Measurements from ENCODE around the gene ANKRD24. TPM values are rescaled to one million over a fixed set of nuclear protein-coding genes. Genes with fewer than 3 reads are reported as not detected.
"Not testable (repeated sequence)": the region's sequence is repeated elsewhere in the genome, so short reads cannot be mapped to it uniquely, and the experiment has no call there.

Gene ANKRD24
- total RNA-seq, 4 donors from 2014 or later: 0.04 to 2.0 (median 0.44) TPM

DNA sequence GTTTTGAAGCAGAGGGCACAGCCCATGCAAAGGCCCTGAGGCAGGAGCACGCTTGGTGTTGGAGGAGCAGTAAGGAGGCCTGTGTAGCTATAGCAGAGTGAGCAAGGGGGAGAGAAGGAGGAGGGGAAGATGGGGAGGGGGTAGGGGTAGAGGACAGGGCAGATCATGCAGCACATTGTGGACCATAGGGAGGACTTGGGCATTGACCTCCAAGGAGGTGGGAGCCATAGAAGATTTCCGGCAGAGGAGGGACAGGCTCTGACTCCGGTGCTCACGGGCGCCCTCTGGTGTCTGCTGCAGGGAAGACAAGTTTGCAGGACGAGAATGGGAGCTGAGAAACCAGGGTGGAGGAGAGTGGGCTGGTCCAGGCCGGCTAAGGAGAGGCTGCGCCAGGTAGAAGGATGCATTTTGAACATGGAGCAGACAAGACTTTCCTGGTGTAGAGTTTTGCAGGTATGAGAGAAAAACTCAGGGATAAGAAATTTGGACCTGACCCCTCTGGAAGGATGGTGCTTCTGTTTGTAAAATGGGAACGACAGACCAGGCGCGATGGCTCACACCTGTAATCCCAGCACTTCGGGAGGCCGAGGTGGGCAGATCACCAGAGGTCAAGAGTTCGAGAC, 42.8 kb upstream of the ANKRD24 start:
- 25 to 31% methylated on average over 14 of the region's 14 CpGs for WGBS, 2 donors
- intact Hi-C loops (cut with DNase I): loop anchor here (10.0 kb wide), 2 partner anchors 85 to 155 kb away; partner anchors contain the start of gene EEF2
- Histone ChIP-seq H3K27me3 (peaks cover 0 to 1% (median 0%) of the 10 kb centered on the region in 4 donors), H3K4me1 (peaks cover 0 to 13% (median 6%) of the 10 kb centered on the region in 3 donors), H3K36me3 (no peaks in the 10 kb centered on the region), H3K9me3 (no peaks in the 10 kb centered on the region), H3K4me3 (no peak overlapping the region), H3K27ac (no peak overlapping the region)
- DNase-seq: no peak
- TF ChIP-seq, protein P1, sequence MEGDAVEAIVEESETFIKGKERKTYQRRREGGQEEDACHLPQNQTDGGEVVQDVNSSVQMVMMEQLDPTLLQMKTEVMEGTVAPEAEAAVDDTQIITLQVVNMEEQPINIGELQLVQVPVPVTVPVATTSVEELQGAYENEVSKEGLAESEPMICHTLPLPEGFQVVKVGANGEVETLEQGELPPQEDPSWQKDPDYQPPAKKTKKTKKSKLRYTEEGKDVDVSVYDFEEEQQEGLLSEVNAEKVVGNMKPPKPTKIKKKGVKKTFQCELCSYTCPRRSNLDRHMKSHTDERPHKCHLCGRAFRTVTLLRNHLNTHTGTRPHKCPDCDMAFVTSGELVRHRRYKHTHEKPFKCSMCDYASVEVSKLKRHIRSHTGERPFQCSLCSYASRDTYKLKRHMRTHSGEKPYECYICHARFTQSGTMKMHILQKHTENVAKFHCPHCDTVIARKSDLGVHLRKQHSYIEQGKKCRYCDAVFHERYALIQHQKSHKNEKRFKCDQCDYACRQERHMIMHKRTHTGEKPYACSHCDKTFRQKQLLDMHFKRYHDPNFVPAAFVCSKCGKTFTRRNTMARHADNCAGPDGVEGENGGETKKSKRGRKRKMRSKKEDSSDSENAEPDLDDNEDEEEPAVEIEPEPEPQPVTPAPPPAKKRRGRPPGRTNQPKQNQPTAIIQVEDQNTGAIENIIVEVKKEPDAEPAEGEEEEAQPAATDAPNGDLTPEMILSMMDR (IDR thresholded peaks at IDR 0.05): peak; percentile 71 to 85 (median 79)
- no peak for TF ChIP-seq POLR2A (IDR thresholded peaks at IDR 0.05)

DNA sequence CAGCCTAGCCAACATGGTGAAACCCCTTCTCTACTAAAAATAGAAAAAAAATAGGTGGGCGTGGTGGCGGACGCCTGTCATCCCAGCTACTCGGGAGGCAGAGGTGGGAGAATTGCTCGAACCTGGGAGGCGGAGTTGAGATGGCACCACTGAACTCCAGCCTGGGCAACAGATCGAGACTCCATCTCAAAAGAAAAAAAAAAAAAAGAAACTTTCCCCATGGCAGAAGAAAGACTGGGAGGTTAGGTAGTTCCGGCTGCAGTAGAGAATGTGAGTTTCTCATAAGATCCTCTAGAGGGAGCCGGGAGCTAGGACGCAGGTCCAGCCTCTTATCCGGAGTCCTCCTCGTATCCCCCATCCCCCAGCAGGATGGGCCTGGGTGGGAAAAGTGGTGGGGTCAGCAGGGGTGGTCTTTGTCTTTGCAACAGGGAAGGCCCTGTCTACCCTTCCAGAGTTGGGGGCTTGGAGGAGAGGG, 42.2 kb upstream of the ANKRD24 start:
- intact Hi-C loops (cut with DNase I): no loop called here
- Histone ChIP-seq H3K36me3 (no peaks in the 10 kb centered on the region), H3K27ac (no peak overlapping the region), H3K4me1 (peaks cover 0 to 12% (median 6%) of the 10 kb centered on the region in 3 donors), H3K27me3 (peaks cover 0 to 7% (median 0%) of the 10 kb centered on the region in 4 donors), H3K4me3 (no peak overlapping the region), H3K9me3 (no peaks in the 10 kb centered on the region)
- WGBS, 2 donors: 15 to 20% methylated on average over 12 of the region's 12 CpGs
- TF ChIP-seq, protein P1 (IDR thresholded peaks at IDR 0.05): peak; percentile 17 to 57 (median 42)
- no peak for TF ChIP-seq POLR2A (IDR thresholded peaks at IDR 0.05)
- DNase-seq: no peak

DNA sequence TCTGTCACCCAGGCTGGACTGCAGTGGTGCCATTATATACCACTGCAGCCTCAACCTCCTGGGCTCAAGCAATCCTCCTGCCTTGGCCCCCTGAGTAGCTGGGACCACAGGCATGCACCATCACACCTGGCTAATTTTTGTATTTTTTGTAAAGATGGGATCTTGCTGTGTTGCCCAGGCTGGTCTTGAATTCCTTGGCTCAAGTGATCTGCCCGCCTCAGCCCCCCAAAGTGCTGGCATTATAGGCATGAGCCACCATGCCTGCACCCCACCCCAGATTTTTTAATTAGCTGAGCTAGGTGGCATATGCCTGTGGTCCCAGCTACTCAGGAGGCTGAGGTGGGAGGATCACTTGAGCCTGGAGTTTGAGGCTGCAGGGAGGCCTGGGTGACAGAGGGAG, 39.6 kb upstream of the ANKRD24 start:
- H3K27ac ChIP-seq; H3K4me3 ChIP-seq; intact Hi-C loops (cut with DNase I); H3K36me3 ChIP-seq; DNase-seq; H3K9me3 ChIP-seq: not testable (repeated sequence)
- Histone ChIP-seq H3K4me1 (peaks cover 0 to 20% (median 6%) of the 10 kb centered on the region in 3 donors), H3K27me3 (peaks cover 0 to 22% (median 0%) of the 10 kb centered on the region in 4 donors)
- 100% methylated on average over 1 of the region's 1 CpG; no CpG with 5 or more reads in 1 of the 2 donors for WGBS, 2 donors

DNA sequence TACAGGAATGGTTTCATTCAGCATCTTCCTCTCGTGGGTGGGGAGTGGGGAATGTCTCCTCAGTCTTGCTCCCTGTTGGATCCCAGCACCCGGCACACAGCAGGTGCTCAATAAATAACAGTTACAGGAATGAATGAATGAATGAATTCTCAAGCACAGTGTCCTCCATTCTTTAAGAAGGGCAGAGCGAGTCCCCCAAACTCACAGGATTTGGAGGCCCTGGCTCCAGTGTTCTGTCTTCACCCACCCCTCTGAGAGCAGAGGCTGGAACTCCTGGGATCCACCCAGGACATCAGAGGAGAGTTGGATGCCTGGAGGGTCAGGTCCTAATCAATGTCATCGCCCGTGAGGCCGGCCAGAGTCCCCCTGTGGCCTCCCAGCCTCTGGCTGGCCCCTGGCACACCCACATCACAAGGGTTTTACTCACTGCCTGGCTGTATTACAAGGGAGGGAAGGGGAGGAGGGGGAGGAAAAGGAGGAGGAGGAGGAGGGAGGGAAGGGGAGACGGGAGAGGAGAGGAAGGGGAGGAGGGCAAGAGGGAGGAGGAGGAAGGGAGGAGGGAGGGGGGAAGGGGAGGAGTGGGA, 37.7 kb upstream of the ANKRD24 start:
- H3K27me3 ChIP-seq: peaks cover 0 to 32% (median 0%) of the 10 kb centered on the region in 4 donors
- no peaks in the 10 kb centered on the region for H3K9me3 ChIP-seq
- TF ChIP-seq, protein P1 (IDR thresholded peaks at IDR 0.05): no peak
- TF ChIP-seq POLR2A (IDR thresholded peaks at IDR 0.05): no peak
- H3K4me1 ChIP-seq: peaks cover 0 to 17% (median 6%) of the 10 kb centered on the region in 3 donors
- H3K36me3 ChIP-seq: no peaks in the 10 kb centered on the region
- WGBS, 2 donors: 33% methylated on average over 2 of the region's 7 CpGs; no CpG with 5 or more reads in 1 of the 2 donors
- H3K4me3 ChIP-seq: no peak overlapping the region
- H3K27ac ChIP-seq: peak overlapping the region in 2 of 4 donors; percentile 6 to 21
- intact Hi-C loops (cut with DNase I): no loop called here
- no peak for DNase-seq

DNA sequence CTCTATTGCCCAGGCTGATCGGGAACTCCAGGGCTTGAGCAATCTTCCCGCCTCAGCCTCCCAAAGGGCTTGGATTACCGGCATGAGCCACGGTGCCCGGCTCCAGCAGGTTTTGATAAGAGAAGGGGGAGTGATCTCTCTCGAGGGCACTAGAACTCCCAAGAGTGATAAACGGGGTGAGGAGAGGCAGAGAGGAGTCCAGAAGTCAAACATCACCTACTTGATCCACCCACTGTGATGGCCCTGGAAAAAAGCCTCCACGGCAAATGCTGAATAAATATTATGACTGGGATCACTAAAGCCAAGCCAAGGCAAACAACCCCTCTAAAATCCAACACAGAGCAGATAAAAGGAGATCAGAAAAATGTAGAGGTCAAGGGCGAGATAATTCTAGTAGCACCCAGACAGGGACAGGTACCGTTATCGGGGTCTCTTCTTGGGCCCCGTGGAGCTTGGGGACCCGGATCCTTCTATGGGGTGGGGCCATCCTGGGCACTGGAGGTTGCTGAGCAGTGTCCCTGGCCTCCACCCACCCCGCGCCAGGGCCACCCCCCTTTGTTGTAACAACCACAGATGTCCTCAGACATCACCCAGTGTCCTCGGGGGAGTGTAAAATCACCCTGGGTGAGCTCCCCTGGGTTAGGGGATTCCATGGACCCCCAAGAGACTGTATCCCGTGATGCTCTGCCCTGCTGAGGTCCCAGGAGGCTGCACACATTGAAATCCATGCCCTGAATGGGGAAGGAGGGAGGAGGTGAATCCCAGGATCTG, 32.8 kb upstream of the ANKRD24 start:
- peaks cover 0 to 69% (median 0%) of the 10 kb centered on the region in 4 donors for H3K27me3 ChIP-seq
- no peak for DNase-seq
- TF ChIP-seq, protein P1 (IDR thresholded peaks at IDR 0.05): no peak
- no peak for TF ChIP-seq POLR2A (IDR thresholded peaks at IDR 0.05)
- no peaks in the 10 kb centered on the region for H3K9me3 ChIP-seq
- no peak overlapping the region for H3K27ac ChIP-seq
- H3K36me3 ChIP-seq: no peaks in the 10 kb centered on the region
- intact Hi-C loops (cut with DNase I): no loop called here
- WGBS, 2 donors: 29 to 41% methylated on average over 12 to 14 of the region's 17 CpGs
- H3K4me3 ChIP-seq: no peak overlapping the region
- H3K4me1 ChIP-seq: peaks cover 0 to 8% (median 0%) of the 10 kb centered on the region in 3 donors
